OCI-LY3 (cell line): ENCODE data around the gene TLE4.
"Not testable (repeated sequence)": the region's sequence is repeated elsewhere in the genome, so short reads cannot be mapped to it uniquely, and the experiment has no call there.

Source experiments
- H2AFZ ChIP-seq: fragments of 200-600, 300-600 bp; shearing (Covaris generic); 2 replicates; pipeline ENCODE4 v1.6.0; 2014; ENCODE audit warnings: antibody characterized with exemption, low read depth, low read length
- H3K27ac ChIP-seq: fragments of 200-600, 300-600 bp; sonication (generic); 2 replicates; pipeline ENCODE4 v1.5.1; 2014; ENCODE audit warnings: mild to moderate bottlenecking, low read length, moderate library complexity, mixed read lengths
- H3K27me3 ChIP-seq: fragments of 200-600, 300-600 bp; sonication (generic); 2 replicates; pipeline ENCODE4 v1.6.1; 2014; ENCODE audit warnings: low read depth, low read length, mixed read lengths
- H3K36me3 ChIP-seq: fragments of 200-600, 300-600 bp; sonication (generic); replicated peaks from 2 replicates; pipeline ENCODE3; 2014; ENCODE audit warnings: low read depth, low read length, mixed read lengths
- H3K4me1 ChIP-seq: fragments of 300-600, 200-600 bp; sonication (generic); 2 replicates; pipeline ENCODE4 v1.6.1; 2014; ENCODE audit warnings: low read length, mixed read lengths
- H3K4me2 ChIP-seq: fragments of 200-600, 300-600 bp; sonication (generic); 2 replicates; pipeline ENCODE4 v1.6.1; 2014; ENCODE audit warnings: low read length, mixed read lengths
- H3K4me3 ChIP-seq: fragments of 300-600, 200-600 bp; sonication (generic); 2 replicates; pipeline ENCODE4 v1.5.1; 2014; ENCODE audit warnings: antibody characterized with exemption, mild to moderate bottlenecking, low read length, moderate library complexity
- H3K79me2 ChIP-seq: fragments of 300-600, 200-600 bp; shearing (Covaris generic); 2 replicates; pipeline ENCODE4 v1.6.1; 2014; ENCODE audit warnings: mild to moderate bottlenecking, low read length, mixed read lengths
- H3K9ac ChIP-seq: fragments of 300-600, 200-600 bp; shearing (Covaris generic); 2 replicates; pipeline ENCODE4 v1.6.0; 2014; ENCODE audit warnings: mild to moderate bottlenecking, low read length, moderate library complexity
- H3K9me3 ChIP-seq: fragments of 200-600, 300-600 bp; shearing (Covaris generic); 2 replicates; pipeline ENCODE4 v1.6.1; 2014; ENCODE audit warnings: low read length, mixed read lengths; ENCODE audit not compliant: insufficient read depth
- H4K20me1 ChIP-seq: fragments of 200-600, 300-600 bp; sonication (generic); 2 replicates; pipeline ENCODE4 v1.6.1; 2016; ENCODE audit warnings: low read length, mixed read lengths; ENCODE audit not compliant: insufficient read depth
- CTCF ChIP-seq: fragments of 200-600, 300-600 bp; sonication (generic); IDR thresholded peaks from 2 replicates; pipeline ENCODE4 v1.5.1; 2014; ENCODE audit warnings: antibody characterized with exemption, low read length, low read depth
- EZH2phosphoT487 ChIP-seq: fragments of 200-600 bp; shearing (Covaris generic); IDR thresholded peaks from 2 replicates; pipeline ENCODE4 v1.6.1; 2018; ENCODE audit warnings: antibody characterized with exemption, mixed run types, low read depth

Gene TLE4

GRCh38 chr9:79603222-79603920 is 31.6 kb downstream of the TLE4 start:
- Histone ChIP-seq H3K27me3 (no peaks in the 10 kb centered on the region), H3K79me2 (no peaks in the 10 kb centered on the region; the same call in 1 of the 2 replicates), H3K9ac (no peak overlapping the region), H2AFZ (no peak overlapping the region), H3K36me3 (peaks cover 7% of the 10 kb centered on the region), H3K4me2 (no peak overlapping the region), H3K4me3 (no peak overlapping the region), H4K20me1 (peaks cover 7% of the 10 kb centered on the region; the same call in 1 of the 2 replicates), H3K4me1 (peaks cover 7% of the 10 kb centered on the region; the same call in 1 of the 2 replicates), H3K27ac (no peak overlapping the region), H3K9me3 (0 out of 2 replicates have a peak, but pooled peaks cover 3% of the 10 kb centered on the region)
- no peak for TF ChIP-seq EZH2phosphoT487
- TF ChIP-seq CTCF: no peak

GRCh38 chr9:79604149-79604548 is 32.4 kb downstream of the TLE4 start:
- Histone ChIP-seq H3K27ac (no peak overlapping the region), H3K27me3 (no peaks in the 10 kb centered on the region)

GRCh38 chr9:79604921-79605562 is 33.3 kb downstream of the TLE4 start:
- Histone ChIP-seq H3K4me1 (peaks cover 7% of the 10 kb centered on the region; the same call in 1 of the 2 replicates), H3K9ac (no peak overlapping the region), H4K20me1 (peaks cover 7% of the 10 kb centered on the region; the same call in 1 of the 2 replicates), H3K4me3 (no peak overlapping the region), H3K27me3 (no peaks in the 10 kb centered on the region), H3K36me3 (peaks cover 7% of the 10 kb centered on the region), H3K4me2 (no peak overlapping the region), H3K9me3 (0 out of 2 replicates have a peak, but pooled peaks cover 3% of the 10 kb centered on the region), H3K79me2 (no peaks in the 10 kb centered on the region), H3K27ac (no peak overlapping the region), H2AFZ (no peak overlapping the region)
- no peak for TF ChIP-seq CTCF
- TF ChIP-seq EZH2phosphoT487: no peak

More at GRCh38 chr9:79604149-79604548, 32.4 kb downstream of the TLE4 start:
- Histone ChIP-seq H3K9ac (no peak overlapping the region), H3K36me3 (peaks cover 7% of the 10 kb centered on the region), H2AFZ (no peak overlapping the region), H3K4me1 (peaks cover 7% of the 10 kb centered on the region; the same call in 1 of the 2 replicates), H3K4me3 (no peak overlapping the region), H3K9me3 (0 out of 2 replicates have a peak, but pooled peaks cover 3% of the 10 kb centered on the region), H3K79me2 (no peaks in the 10 kb centered on the region; the same call in 1 of the 2 replicates), H4K20me1 (peaks cover 7% of the 10 kb centered on the region; the same call in 1 of the 2 replicates), H3K4me2 (no peak overlapping the region)
- TF ChIP-seq CTCF (no peak), EZH2phosphoT487 (no peak)

- H3K27ac ChIP-seq, H3K27me3 ChIP-seq, H3K9me3 ChIP-seq, H3K36me3 ChIP-seq, H3K79me2 ChIP-seq, H3K4me3 ChIP-seq, H2AFZ ChIP-seq, H3K4me2 ChIP-seq, H3K9ac ChIP-seq: not testable (repeated sequence)
- H4K20me1 ChIP-seq: peaks cover 13% of the 10 kb centered on the region
- peaks cover 15% of the 10 kb centered on the region for H3K4me1 ChIP-seq
Measured at GRCh38 chr9:79606529-79606928, 34.8 kb downstream of the TLE4 start.
